Measurements from ENCODE around the gene GRIK1.

Gene GRIK1

DNA sequence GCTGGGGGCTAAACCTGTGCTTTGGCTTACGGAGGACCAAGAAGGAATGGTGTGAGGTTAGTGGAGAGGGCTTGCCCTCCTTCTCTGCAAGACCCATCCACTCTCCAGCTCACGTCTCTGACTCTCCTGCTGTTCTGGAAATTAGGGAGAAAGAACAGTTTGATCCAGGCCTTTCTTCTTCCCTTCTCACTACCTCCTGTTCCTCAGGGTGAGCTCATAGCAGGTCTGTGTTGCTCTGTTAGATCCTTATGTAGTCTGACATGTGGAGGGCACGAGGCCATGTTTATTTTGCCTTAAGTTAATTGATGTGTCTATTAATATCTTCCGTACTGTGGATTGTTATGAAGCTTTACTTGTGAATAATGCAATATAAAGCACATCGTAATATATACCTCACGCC, 315.0 kb downstream of the GRIK1 start:
- Histone ChIP-seq H3K4me3 (ENCODE audit: low read depth in 1 of 2, low read length in 1 of 2) (no peak overlapping the region), H3K27me3 (no peaks in the 10 kb centered on the region), H3K9me3 (no peaks in the 10 kb centered on the region), H3K4me1 (ENCODE audit: control insufficient read depth in 1 of 2, insufficient read depth in 1 of 2, low read depth in 1 of 2, low read length in 1 of 2) (no peaks in the 10 kb centered on the region), H3K36me3 (no peaks in the 10 kb centered on the region), H3K27ac (no peak overlapping the region)
- TF ChIP-seq, protein P1, sequence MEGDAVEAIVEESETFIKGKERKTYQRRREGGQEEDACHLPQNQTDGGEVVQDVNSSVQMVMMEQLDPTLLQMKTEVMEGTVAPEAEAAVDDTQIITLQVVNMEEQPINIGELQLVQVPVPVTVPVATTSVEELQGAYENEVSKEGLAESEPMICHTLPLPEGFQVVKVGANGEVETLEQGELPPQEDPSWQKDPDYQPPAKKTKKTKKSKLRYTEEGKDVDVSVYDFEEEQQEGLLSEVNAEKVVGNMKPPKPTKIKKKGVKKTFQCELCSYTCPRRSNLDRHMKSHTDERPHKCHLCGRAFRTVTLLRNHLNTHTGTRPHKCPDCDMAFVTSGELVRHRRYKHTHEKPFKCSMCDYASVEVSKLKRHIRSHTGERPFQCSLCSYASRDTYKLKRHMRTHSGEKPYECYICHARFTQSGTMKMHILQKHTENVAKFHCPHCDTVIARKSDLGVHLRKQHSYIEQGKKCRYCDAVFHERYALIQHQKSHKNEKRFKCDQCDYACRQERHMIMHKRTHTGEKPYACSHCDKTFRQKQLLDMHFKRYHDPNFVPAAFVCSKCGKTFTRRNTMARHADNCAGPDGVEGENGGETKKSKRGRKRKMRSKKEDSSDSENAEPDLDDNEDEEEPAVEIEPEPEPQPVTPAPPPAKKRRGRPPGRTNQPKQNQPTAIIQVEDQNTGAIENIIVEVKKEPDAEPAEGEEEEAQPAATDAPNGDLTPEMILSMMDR (IDR thresholded peaks at IDR 0.05), result no peak

DNA sequence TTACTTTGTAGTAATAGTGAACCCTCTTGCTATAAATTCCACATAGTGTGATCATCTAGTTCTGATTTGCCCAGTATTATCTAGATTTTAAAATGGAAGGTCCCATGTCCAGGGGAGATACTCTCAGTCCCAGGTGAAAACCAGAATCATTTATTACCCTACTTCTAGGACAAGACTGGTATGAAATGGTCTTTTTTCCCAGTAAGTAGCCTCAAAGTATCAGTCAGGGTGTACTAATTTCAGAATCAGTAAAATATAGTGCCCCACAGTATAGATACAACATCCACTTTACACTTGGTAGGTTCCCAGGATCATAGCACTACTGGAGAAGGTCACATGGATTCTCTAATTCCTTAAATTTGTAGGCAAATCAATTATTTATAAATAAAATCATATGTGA, 318.3 kb downstream of the GRIK1 start:
- Histone ChIP-seq H3K27ac (no peak overlapping the region), H3K4me1 (ENCODE audit: control insufficient read depth in 1 of 2, insufficient read depth in 1 of 2, low read depth in 1 of 2, low read length in 1 of 2) (no peaks in the 10 kb centered on the region), H3K9me3 (no peaks in the 10 kb centered on the region), H3K27me3 (no peaks in the 10 kb centered on the region), H3K36me3 (no peaks in the 10 kb centered on the region), H3K4me3 (ENCODE audit: low read depth in 1 of 2, low read length in 1 of 2) (no peak overlapping the region)
- TF ChIP-seq, protein P1 (IDR thresholded peaks at IDR 0.05), result no peak

DNA sequence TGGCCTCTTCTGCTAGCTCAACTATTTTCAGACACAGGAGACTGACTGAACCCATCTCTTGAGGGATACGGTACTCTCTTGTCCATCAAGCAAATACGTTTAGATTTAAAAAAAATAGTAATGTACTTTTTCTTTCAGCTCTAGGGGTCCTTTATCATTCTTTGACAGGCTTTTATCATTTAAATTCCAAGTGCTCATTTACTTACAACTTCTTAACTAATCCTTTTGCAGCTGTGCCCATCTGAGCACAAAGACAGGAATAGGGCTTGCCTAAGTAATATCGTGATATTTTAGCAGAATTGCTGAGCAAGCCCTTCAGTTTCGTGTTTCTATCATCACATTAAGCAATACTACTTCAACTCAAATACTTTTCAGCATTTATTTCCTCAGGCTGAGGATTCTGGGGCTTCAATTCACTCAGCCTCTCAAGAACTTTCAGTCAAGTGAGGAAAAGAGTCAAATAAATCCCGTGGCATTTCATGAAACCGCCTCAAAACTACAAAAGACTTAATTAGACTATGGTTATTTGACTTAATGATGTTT, 323.5 kb downstream of the GRIK1 start:
- Histone ChIP-seq H3K9me3 (no peaks in the 10 kb centered on the region), H3K27ac (no peak overlapping the region), H3K36me3 (no peaks in the 10 kb centered on the region), H3K27me3 (no peaks in the 10 kb centered on the region), H3K4me3 (ENCODE audit: low read depth in 1 of 2, low read length in 1 of 2) (no peak overlapping the region), H3K4me1 (ENCODE audit: control insufficient read depth in 1 of 2, insufficient read depth in 1 of 2, low read depth in 1 of 2, low read length in 1 of 2) (no peaks in the 10 kb centered on the region)
- TF ChIP-seq, protein P1 (IDR thresholded peaks at IDR 0.05), result no peak

DNA sequence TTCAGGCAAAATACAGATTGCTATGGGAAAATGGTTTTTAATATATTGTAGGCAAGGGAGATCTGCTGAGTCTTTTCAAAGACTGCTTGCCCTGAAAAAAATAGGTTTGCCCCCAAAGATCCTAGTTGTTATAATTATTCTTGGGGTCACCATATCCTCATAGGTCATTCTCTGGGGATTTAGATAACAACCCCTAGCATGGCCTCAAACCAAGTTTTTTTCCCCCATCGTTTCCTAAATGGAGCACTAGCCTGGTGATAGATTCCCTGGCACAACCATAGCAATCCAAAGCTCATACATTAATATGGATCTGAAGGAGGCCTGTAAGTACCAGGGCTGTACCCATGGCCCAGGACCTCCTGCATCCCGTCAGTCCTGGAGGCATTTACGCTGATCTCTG, 325.9 kb downstream of the GRIK1 start:
- H3K27ac ChIP-seq, result no peak overlapping the region
- no peaks in the 10 kb centered on the region for H3K4me1 ChIP-seq (ENCODE audit: control insufficient read depth in 1 of 2, insufficient read depth in 1 of 2, low read depth in 1 of 2, low read length in 1 of 2)
- H3K36me3 ChIP-seq, result no peaks in the 10 kb centered on the region
- H3K4me3 ChIP-seq (ENCODE audit: low read depth in 1 of 2, low read length in 1 of 2), result no peak overlapping the region
- H3K27me3 ChIP-seq, result no peaks in the 10 kb centered on the region
- TF ChIP-seq, protein P1 (IDR thresholded peaks at IDR 0.05), result no peak
- no peaks in the 10 kb centered on the region for H3K9me3 ChIP-seq

DNA sequence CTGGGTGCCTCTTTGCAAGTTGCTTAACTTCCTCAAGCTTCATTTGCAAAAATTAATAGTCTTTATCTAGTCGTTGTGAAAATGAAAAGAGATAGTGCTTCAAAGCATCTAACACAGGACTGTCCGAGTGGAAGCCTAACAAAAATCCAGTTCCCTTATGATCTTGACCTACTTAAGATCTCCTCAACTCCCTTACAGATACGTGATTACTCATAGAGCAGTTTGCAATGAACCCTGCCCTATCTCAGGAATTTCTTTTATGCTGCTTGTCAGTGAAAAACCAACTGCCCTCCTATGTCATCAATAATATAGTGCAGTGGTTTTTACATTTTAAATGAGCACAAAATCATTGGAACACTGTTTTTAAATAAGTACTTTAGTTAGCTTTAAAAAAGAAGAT, 326.8 kb downstream of the GRIK1 start:
- TF ChIP-seq, protein P1 (IDR thresholded peaks at IDR 0.05), result no peak
- H3K27ac ChIP-seq, result no peak overlapping the region

More for the DNA sequence above, 326.8 kb downstream of the GRIK1 start:
- Histone ChIP-seq H3K27me3 (no peaks in the 10 kb centered on the region), H3K9me3 (no peaks in the 10 kb centered on the region), H3K4me1 (ENCODE audit: control insufficient read depth in 1 of 2, insufficient read depth in 1 of 2, low read depth in 1 of 2, low read length in 1 of 2) (no peaks in the 10 kb centered on the region), H3K4me3 (ENCODE audit: low read depth in 1 of 2, low read length in 1 of 2) (no peak overlapping the region), H3K36me3 (no peaks in the 10 kb centered on the region)

Data from neutrophil (primary cell).